Limb (tissue), 2 donors: ENCODE measurements around the gene COL19A1.
"Not testable (repeated sequence)": the region's sequence is repeated elsewhere in the genome, so short reads cannot be mapped to it uniquely, and the experiment has no call there.

Experiments
- DNase-seq, 2 donors: peaks; one replicate each; pipeline ENCODE4 v3.0.0-alpha.2; 2016; ENCODE audit errors: extremely low spot score in 2 of 2

Gene COL19A1

DNA sequence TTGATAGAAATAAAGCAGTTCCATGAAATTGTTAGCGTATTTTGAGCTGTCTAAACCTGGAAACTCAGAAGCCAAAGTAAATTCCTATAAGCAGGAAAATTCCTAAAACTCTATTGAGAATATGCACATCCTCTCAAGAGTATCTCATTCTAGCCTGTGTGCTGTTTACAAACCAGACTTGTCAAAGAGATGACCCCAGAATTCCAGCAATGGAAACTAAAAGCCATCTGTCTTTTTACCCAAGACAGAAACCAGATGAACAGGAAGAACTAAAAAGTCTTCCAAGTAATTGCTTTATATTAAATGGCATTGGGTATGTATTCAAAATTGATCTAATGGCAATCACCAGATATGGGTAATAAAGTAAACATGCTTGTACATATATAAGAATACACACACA, 92.6 kb downstream of the COL19A1 start:
- no peak for DNase-seq

DNA sequence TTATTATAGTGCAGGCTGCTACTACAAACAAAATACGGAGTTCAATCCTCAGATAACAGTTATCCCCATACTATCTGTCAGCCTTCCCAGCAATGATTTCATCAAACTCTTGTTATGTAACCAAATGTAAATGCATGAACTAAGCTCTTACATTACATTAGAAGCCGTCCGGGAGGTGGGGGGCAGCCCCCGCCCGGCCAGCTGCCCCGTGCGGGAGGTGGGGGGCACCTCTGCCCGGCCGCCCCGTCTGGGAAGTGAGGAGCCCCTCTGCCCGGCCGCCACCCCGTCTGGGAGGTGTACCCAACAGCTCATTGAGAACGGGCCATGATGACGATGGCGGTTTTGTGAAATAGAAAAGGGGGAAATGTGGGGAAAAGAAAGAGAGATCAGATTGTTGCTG, 99.6 kb downstream of the COL19A1 start:
- DNase-seq: not testable (repeated sequence)

DNA sequence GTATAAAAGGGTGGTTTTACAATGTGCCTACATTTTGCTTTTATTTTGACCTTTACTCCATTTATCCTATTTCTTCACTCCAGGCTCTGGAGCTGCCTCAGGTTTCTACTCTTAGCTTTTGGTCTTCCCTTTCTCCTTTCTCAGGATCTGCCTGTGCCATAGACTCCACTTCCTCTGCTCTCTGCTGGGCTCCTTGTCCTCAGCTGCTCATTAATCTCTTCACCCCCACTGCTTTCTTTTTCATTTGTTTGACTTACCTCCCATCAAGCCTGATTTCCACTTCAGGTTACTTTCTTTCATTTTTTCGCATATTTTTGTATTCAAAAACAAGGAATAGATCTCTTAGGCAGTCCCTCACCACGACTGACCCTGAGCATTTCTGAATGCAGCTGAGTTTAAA, 106.8 kb downstream of the COL19A1 start:
- DNase-seq: no peak

DNA sequence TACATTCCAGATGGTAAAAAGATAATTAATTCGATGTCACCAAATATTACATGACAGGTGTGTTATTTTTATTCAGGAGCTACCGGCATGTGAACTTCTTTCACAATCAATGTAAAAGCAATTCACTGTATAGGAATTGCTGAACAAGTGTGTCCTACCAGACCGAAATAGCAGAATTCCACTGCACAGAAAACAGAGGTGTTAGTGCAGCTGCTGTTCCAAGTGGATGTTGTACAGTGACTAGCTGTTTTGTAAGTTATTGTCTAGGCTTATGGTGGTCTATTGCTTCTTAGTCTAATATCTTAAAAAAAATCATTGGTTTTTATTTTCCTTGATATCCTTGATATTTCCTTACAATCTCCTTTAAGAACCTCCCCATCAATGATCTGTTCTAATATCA, 107.4 kb downstream of the COL19A1 start:
- DNase-seq: no peak

DNA sequence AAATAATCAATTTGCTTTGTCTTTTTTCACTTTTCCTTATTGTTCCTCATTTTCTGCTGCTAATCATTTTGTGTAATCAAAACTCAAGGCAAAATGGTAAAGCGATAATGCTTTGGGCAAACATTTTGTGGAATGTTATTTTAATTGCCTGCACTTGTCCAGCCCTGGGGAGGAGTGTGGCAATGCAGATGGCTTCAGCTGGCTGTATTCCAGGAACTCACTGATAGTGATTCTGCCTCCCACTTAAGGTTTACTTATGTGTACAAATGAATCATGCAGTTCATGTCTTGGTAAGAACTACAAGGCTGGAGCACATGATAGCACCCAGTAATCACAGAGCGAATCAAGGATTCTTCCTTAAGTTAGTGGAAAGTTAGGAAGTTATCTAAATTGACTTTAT, 107.8 kb downstream of the COL19A1 start:
- DNase-seq: peak in 1 of 2 donors; percentile 29

DNA sequence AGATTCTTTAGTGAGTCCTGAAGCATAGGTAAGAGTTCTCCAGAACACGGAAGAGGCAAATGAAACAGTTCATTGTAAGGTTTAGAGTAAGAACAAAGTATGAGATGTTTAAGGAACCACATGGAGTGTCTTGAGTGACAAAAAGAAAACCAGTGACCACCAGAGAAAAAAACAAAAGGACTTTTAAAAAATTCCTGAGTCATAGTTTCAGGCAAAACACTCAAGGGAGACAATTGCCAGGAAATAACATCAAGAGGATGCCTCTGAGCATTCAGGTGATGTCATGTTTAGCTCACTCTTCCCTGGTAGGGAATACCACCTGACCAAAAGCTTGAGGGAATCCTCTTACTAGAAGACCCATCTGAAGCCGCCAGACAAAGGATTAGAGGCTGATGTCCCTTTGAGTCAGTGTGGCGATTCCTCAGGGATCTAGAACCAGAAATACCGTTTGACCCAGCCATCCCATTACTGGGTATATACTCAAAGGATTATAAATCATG, 110.3 kb downstream of the COL19A1 start:
- DNase-seq: no peak

DNA sequence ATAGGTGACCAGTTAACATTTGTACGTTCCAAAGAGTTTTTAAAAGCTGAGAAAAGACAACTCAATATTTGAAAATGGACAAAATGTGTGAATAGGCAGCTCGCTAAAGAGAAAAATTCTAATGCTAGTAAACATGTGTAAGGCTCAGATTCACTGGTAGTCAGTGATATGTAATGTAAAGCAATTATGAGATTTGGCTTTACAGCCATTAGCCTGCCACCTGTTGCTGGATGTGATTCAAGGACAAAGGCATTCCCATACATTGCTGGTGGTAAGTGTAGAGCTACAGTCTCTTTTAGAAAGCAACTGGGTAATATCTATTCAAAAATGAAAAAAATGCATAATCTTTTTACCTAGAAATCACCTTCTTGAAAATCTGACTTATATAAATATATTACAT, 114.3 kb downstream of the COL19A1 start:
- peak in 1 of 2 donors; percentile 29 for DNase-seq

DNA sequence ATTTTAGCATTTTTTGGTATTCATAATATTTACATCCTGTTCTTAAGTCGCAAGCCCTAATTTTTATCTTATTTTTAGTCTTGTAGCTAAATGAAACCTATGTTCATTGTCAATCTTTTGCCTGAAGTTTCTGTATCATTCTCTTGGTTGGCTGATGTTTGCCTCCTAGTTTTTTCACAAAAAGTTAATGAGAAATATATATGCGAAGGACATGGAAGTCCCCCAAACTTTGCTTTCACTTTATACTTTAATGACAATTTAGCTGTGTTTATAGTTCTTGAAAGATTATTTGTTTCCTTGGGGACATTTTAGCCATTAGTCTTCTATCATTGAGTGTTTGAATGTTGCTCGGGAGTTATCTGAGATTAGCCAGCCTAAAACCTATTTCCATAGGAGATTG, 118.2 kb downstream of the COL19A1 start:
- no peak for DNase-seq

DNA sequence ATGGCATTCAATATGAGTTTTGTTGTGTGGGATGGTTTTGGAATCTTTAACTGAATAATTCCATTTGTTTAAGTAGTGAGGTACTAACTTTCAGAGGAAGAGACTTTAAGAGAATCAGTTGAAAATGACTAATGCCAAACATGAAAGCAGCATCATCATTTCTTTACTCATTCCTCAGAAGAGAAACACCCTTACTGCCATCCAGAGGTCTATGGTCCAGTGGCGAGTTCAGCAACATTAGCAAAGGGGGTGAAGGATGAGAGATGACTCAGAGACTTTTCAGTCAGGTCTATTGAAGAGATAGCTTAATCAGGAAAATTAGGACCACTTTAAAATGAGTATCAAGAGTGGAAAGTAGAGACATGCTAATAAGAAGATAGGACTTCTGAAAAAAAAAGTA, 118.8 kb downstream of the COL19A1 start:
- no peak for DNase-seq

DNA sequence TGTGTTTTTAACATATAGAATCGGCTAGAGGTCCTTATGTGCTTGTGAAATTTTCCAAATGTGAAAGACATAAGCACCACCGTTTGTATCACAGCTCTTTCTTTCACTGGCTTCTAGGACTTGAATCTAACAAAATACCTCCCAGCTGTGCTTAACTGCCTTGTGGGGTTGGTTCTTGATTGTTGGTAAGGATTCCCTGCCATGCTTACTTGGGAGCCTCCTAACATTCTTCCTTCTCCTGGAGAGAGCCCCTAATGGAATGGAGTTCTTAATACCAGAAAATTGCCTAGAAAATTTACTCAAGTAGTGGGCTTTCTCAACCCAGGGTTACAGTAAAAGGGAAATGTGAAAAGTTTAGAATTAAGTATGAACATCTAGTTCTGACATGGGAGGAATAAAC, 121.2 kb downstream of the COL19A1 start:
- DNase-seq: no peak

DNA sequence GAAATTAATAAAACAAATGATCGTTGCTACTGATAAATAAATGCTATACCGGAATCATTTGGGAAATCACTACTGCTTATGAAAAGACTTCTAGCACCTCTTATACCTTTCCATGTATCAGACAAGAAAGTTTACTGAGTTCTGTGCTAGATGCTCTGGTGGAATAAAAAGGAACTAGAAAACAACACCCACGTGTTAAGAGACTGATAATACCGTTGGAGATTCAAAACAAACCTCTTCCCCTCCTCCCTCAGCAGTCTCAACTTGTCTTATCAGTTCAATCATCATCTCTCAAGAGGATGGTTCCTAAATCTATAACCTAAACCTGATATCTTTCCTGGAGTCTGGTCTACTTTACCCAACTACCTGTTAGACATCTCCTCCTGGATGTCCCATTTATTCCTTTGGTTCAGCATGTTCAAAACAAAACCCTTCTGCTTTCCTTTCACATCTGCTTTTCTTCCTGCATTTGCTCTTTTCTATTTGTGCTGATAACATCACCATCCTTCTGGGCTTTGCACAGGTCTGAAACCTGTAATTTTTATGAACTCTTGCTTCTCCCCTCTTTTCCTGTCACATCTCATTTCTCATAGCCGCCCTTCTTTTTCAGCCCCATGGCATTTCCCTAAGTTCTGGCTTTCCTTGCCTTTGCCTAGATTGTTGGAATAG, 122.2 kb downstream of the COL19A1 start:
- DNase-seq: no peak

DNA sequence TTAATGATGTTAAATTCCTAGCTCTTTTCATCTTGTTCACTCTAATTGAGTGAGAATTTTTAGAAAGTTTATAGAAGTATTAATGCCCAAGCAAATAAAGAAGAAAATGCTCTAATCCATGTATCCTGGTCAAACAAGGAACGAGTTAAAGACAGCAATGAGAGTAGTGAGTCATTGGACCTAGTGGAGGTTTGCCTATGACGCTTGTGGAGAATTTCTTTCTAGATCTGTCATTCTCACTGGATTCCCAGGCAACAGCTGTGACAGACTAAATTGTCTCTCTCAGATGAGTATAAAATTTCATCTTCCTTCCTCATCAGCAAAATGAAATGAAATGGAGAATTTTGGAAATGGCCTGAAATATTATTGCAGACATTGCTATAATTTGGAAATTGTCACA, 127.9 kb downstream of the COL19A1 start:
- no peak for DNase-seq

DNA sequence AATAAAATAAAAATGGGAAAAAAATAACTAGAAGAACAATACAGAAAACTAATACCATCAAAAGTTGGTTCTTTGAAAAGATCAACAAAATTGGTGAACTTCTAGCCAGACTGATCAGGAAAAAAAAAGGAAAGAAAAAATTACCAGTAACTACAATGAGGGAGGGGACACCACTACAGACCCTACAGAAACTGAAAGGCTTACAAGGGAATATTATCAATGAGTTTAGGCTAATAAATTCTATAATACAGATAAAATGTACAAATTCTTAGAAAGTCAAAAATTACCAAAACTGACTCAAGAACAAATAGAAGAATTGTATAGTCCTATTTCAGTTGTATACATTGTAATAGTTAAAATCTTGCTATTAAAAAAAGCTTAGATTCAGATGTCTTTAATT, 141.8 kb downstream of the COL19A1 start:
- DNase-seq: no peak

DNA sequence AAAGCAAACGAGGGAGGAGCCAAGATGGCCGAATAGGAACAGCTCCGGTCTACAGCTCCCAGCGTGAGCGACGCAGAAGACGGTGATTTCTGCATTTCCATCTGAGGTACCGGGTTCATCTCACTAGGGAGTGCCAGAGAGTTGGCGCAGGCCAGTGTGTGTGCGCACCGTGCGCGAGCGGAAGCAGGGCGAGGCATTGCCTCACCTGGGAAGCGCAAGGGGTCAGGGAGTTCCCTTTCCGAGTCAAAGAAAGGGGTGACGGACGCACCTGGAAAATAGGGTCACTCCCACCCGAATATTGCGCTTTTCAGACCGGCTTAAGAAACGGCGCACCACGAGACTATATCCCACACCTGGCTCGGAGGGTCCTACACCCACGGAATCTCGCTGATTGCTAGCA, 144.0 kb downstream of the COL19A1 start:
- not testable (repeated sequence) for DNase-seq

DNA sequence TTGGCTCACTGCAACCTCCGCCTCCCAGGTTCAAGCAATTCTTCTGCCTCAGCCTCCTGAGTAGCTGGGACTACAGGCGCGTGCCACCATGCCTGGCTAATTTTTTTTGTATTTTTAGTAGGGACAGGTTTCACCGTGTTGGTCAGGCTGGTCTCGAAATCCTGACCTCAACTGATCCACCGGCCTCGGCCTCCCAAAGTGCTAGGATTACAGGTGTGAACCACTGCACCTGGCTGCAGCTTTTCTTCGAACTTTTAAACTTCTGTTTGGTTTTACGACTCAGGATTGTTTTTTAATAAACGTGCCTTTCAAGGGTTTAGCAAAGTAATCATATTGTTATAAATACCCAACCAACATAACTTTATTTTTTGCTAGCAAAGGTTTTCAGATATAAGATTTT, 156.8 kb downstream of the COL19A1 start:
- DNase-seq: not testable (repeated sequence)

DNA sequence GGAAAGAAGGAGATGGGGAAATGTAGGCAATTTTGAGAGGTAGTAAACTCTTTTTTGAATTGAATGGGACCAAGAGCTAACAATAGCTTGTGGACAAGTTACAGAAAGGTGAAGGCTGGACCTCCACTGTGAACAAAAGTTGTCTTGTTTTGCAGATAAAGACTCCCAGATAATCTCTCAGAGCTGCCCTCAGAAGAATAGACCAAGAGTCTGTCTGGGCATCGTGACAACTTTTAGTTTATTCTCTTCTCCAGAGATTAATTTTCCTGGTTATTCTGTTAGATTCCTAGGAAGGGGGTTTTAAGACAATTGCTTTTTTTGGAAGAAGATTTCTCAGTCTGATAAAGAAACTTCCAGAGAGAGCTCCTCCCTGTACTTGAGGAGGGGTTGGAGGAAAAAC, 161.9 kb downstream of the COL19A1 start:
- DNase-seq: no peak

DNA sequence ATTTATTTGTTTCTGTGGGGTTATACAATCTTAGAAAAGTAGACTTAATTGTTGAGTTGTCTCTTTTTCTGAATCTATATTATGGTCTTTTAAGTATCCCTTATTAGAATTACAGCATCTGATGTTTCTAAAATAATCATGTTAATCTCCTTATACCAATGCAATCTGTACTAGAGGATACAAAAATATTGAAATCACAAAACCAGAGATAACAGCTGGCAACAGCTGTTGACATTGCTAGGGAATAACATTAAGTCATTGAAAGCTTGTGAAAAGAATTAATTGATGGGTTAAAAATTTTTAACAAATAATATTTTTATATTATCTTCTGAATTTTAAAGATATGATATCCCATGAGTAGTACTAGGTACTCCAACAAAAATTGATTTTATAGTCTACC, 162.6 kb downstream of the COL19A1 start:
- no peak for DNase-seq

DNA sequence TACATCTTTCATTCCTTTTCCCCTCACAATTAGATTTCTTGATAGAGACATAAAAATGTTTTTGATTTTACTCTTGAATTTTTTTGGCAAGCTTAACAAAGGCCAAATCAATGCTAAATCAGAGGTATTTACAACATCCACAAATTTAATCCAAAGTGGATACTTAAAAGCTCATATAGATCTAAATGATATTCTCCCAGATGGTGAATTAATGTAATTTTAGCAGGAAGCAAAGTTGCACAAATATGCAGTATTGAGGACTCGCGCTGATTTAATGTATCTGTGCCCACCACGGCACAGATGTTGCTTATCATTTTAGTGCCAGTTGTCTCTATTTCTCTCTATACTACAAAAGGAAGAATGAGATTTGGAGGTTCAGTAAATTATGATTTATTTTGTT, 167.4 kb downstream of the COL19A1 start:
- DNase-seq: no peak

DNA sequence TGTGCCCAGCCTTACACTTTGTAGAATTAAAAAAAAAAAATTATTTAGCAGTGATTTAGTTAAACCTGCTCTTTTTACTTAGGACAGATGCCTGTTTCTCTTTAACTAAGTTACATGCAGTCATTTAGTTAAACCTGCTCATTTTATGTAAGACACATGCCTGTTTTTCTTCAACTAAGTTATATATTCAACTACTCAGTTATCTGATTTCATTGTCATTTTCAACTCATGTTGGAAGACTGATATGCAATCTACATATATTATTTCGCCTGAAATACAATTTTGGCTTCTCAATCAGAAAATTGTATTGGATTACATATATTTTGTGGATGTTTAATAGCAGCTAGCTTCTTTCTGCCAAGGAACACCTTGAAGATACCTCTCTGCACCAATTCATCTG, 171.1 kb downstream of the COL19A1 start:
- no peak for DNase-seq

DNA sequence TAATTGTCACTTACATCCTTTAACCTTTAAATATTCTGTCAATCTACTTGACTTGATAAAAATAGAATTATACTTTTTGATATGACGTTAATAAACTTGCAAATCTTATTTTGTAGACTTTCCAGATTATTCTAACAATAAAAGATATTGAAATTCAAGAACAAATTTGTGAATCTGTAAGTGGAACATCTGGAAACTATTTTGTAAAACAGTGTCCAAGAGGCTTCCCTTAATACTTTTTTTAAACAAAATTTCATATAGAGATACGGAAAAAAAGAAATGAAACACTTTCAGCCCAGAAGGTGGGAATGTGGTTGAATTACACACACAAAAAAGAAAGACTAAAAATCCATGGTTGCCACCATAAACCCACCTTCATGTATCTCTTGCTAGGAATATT, 174.4 kb downstream of the COL19A1 start:
- DNase-seq: no peak

DNA sequence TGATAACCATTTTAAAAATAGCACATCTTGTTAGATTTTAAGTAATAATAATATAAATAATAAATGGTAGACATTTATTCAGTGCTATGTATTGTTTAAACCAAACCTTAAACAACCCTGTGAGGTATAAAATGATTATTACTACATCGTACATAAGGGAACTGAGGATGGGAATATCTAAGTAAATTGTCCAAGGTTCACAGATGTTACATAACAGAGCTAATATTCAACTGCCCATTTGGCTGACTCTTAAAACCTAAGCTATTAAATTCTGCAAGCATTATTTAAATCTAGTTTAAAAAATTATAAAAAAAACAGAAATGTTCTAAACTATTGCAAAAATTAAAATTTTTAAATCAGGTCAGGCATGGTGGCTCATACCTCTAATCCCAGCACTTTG, 175.1 kb downstream of the COL19A1 start:
- DNase-seq: no peak

DNA sequence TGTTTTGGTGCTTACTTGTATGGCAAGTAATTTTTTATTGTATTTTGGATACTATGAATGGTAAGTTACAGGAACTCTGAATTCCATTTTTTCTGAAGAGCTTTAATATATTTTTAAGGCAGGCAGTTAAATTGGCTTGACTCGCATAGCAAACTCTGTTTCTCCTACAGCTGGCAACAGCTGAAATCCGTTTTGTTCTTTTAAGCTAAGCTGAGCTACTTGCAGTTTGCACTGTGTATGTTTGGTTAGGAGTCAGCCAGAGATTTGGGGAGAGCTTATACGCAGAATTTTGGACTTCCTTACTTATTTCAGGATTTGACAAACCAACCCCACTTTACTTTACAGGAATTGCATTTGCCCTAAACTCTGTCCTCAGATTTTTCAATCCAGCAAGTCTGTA, 179.1 kb downstream of the COL19A1 start:
- DNase-seq: no peak

DNA sequence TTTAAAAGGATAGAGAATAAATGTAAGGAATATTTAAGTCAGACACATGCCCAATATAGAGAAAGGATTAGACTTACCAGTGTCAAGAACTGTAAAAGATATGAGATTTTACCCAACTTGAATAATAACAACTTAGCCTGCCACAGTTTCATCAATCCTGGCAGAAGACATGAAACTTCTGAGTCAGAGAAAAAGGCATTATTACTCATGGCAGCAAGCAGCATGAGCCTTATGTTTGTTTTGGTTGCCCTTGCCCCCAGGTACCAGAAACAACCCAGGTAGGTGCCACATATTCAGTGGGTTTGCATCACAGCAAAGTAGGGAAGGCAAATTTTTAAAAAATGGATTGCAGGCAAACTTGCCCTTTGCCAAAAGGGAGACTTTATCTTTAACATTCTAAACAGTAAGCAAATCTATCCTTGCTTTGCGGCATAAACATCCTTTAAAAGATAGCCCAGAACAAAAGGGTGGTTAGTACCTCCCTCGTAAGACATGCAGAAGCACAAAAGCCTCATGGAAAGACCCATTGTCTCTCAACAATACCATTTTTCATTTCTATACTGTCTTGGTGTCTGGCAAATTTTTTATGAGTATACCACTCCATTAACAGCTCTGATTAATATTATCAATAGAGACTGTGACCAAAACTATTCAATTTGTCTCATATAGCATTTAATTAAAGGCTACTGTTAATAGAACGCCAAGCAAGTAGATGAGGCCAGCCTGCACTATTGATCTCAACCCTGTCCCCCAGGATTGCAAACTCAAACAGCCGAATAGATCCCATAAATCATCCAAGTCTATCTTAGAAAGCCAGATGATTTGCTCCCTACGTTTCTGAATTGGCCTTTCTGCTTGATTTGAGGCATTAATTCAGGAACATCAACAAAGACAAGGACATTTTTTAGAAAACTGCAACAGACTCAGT, 185.1 kb downstream of the COL19A1 start:
- DNase-seq: no peak
